ENCODE measurements around the gene ALDH1B1. TPM values are rescaled to one million over a fixed set of nuclear protein-coding genes. Genes with fewer than 3 reads are reported as not detected.

The ALDH1B1 gene
- total RNA-seq = 10 to 100 TPM; 47.7 to 59.9 TPM
- polyA plus RNA-seq (2013, experiment 1 of 2) = 22.3 TPM
- 20.0 TPM for polyA plus RNA-seq (2013, experiment 2 of 2)
- long read RNA-seq, experiment 1, transcript ALDH1B1-201 (2 exons, 3,066 nt) = major isoform, 8 of 24 reads
- long read RNA-seq, experiment 1, partial matches to known transcripts = 15 of 24 reads
- long read RNA-seq, experiment 1, other reads (novel, unspliced or antisense) = 0 of 24 reads
- long read RNA-seq, experiment 2, transcript ALDH1B1-202 (3 exons, 584 nt) = minor isoform, 6 of 122 reads
- long read RNA-seq, experiment 2, transcript ALDH1B1-201 (2 exons, 3,066 nt) = major isoform, 95 of 122 reads
- long read RNA-seq, experiment 2, partial matches to known transcripts = 19 of 122 reads
- long read RNA-seq, experiment 2, other reads (novel, unspliced or antisense) = 2 of 122 reads
- long read RNA-seq, experiment 3, transcript ALDH1B1-202 (3 exons, 584 nt) = minor isoform, 5 of 439 reads
- long read RNA-seq, experiment 3, transcript ALDH1B1-201 (2 exons, 3,066 nt) = major isoform, 420 of 439 reads
- long read RNA-seq, experiment 3, partial matches to known transcripts = 12 of 439 reads
- long read RNA-seq, experiment 3, other reads (novel, unspliced or antisense) = 2 of 439 reads
- long read RNA-seq, experiment 4, transcript ALDH1B1-201 (2 exons, 3,066 nt) = major isoform, 7 of 17 reads
- long read RNA-seq, experiment 4, partial matches to known transcripts = 0 of 17 reads
- long read RNA-seq, experiment 4, other reads (novel, unspliced or antisense) = 10 of 17 reads

DNA sequence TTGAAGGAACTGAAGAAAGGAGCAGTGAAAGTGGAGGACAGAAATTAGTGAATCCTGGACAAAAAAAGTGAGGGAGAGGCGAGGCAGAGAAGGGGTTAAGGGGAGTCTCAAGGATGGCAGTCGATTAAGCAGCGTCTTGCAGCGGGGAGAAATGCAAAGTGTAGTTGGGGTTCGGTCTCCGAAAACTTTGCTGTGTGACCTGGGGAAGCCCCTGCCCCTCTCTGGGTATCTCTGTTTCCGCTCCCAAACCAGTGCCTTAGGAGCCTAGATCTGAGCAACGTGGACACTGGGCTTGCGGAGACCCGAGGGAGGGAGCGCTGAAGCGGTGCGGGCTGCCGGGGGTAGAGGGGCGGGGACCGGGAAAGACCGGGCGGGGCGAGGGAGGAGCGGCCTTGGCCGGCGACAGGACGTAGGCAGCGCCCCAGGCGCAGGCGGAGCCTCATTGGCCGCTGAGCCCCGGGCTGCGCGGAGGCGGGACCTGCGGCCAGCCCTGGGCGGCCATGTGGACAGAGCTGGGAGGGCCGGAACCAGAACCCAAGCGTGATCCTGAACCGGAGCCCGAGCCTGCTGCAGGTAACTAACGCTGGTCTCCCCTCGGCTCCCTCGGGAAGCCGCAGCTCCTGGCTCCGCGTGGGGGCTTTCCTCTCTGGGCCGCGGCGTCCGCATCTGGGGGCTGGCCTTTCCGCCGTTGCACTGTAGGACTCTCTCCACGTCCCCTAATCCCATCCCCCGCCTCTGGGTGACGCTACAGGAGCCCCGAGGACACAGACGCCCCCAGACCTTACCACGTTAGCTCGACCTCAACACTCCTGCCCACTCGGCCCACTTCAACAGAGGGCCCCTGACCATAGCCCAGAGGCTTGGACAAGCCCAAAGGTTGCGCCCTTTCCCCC is at the start of gene ALDH1B1:
Gene ALDH1B1 (plus strand): TSS at position 468 of the 893 bp plus-strand sequence. CDS start 3,047 bp downstream, outside the sequence.
- DNase-seq = peak; percentile 96
- Histone ChIP-seq H3K36me3 (ENCODE audit: control insufficient read depth, insufficient read depth, low read length) (peaks cover 20% of the 10 kb centered on the region), H3K27me3 (ENCODE audit: control insufficient read depth, insufficient read depth, low read length, poor library complexity, severe bottlenecking) (no peaks in the 10 kb centered on the region), H3K4me1 (ENCODE audit: control insufficient read depth, insufficient read depth, low read length) (peaks cover 9% of the 10 kb centered on the region), H3K27ac (ENCODE audit: low read depth, low read length) (no peak within 1 kb of the TSS), H3K9ac (ENCODE audit: extremely low read depth, low read length, poor library complexity, severe bottlenecking) (peak within 1 kb of the TSS; percentile 62), H3K4me3 (ENCODE audit: low read length) (peak within 1 kb of the TSS; percentile 92), H3K9me3 (ENCODE audit: control insufficient read depth, low read length) (no peaks in the 10 kb centered on the region)
- Mint-ChIP-seq H3K9me3 (no peaks in the 10 kb centered on the region), H3K27ac (peak within 1 kb of the TSS; percentile 92), H3K36me3 (ENCODE audit: low read depth) (peaks cover 30% of the 10 kb centered on the region), H3K27me3 (ENCODE audit: insufficient read depth) (peaks cover 8% of the 10 kb centered on the region), H3K4me1 (peaks cover 48% of the 10 kb centered on the region), H3K4me3 (peak within 1 kb of the TSS; percentile 92)
- 0 to 1% methylated on average over 14 to 58 of the region's 58 CpGs for WGBS, 2 experiments (ENCODE audit: insufficient coverage in 1 of 2, insufficient read length in 1 of 2)
- TF ChIP-seq, protein P1, sequence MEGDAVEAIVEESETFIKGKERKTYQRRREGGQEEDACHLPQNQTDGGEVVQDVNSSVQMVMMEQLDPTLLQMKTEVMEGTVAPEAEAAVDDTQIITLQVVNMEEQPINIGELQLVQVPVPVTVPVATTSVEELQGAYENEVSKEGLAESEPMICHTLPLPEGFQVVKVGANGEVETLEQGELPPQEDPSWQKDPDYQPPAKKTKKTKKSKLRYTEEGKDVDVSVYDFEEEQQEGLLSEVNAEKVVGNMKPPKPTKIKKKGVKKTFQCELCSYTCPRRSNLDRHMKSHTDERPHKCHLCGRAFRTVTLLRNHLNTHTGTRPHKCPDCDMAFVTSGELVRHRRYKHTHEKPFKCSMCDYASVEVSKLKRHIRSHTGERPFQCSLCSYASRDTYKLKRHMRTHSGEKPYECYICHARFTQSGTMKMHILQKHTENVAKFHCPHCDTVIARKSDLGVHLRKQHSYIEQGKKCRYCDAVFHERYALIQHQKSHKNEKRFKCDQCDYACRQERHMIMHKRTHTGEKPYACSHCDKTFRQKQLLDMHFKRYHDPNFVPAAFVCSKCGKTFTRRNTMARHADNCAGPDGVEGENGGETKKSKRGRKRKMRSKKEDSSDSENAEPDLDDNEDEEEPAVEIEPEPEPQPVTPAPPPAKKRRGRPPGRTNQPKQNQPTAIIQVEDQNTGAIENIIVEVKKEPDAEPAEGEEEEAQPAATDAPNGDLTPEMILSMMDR (conservative IDR thresholded peaks at IDR 0.05) = peak; percentile 47

DNA sequence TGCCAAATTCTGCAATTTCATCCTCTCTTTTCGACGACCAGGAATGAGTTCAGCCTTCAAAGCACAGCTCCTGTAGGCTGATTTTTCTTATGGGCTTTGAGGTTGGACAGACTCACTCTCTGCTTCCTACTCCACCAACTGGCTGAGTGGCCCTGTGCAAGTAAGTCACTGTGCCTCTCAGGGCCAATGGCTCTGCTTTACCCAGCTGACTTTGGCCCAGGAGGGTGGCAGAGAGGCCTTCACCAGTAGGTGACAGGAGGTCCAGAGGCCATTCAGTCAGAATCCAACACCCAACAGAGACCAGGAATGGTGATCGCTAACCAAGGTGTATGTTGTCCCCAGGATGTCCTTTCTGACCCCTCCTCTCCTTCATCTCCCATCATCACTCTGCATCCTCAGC is 49.5 kb upstream of the ALDH1B1 start:
- Histone ChIP-seq H3K9ac (ENCODE audit: extremely low read depth, low read length, poor library complexity, severe bottlenecking) (no peak overlapping the region), H3K27me3 (ENCODE audit: control insufficient read depth, insufficient read depth, low read length, poor library complexity, severe bottlenecking) (no peaks in the 10 kb centered on the region), H3K4me1 (ENCODE audit: control insufficient read depth, insufficient read depth, low read length) (peaks cover 16% of the 10 kb centered on the region), H3K4me3 (ENCODE audit: low read length) (no peak overlapping the region), H3K9me3 (ENCODE audit: control insufficient read depth, low read length) (no peaks in the 10 kb centered on the region), H3K27ac (ENCODE audit: low read depth, low read length) (no peak overlapping the region), H3K36me3 (ENCODE audit: control insufficient read depth, insufficient read depth, low read length) (no peaks in the 10 kb centered on the region)
- WGBS, 2 experiments (ENCODE audit: insufficient coverage in 1 of 2, insufficient read length in 1 of 2) = 93 to 100% methylated on average over 2 to 3 of the region's 3 CpGs
- Mint-ChIP-seq H3K4me1 (peaks cover 31% of the 10 kb centered on the region), H3K27me3 (ENCODE audit: insufficient read depth) (peaks cover 48% of the 10 kb centered on the region), H3K36me3 (ENCODE audit: low read depth) (no peaks in the 10 kb centered on the region), H3K9me3 (peaks cover 6% of the 10 kb centered on the region), H3K4me3 (no peak overlapping the region), H3K27ac (no peak overlapping the region)
- DNase-seq = peak; percentile 32
- TF ChIP-seq, protein P1 (conservative IDR thresholded peaks at IDR 0.05) = no peak

DNA sequence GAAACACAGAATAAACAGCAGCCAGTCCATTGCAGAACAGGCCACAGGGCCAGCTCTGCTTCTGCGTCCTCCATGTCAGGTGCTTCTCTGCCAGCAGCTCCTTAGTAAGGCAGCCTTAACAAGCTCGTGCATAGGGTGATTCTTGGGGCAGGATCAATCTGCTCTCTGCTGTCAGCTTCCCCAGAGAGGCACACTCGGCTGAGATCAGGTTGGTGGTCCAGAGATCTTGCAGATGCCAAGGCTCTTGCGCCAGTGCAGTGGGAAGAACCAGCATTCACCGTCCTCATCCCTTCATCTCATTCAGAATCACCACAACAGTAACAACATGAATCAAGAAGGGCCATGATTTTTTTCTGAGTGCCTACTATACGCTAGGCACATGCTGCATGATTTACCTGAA is 49.0 kb upstream of the ALDH1B1 start:
- H3K4me3 Mint-ChIP-seq = no peak overlapping the region
- peaks cover 6% of the 10 kb centered on the region for H3K9me3 Mint-ChIP-seq
- H3K27ac Mint-ChIP-seq = no peak overlapping the region
- Histone ChIP-seq H3K9ac (ENCODE audit: extremely low read depth, low read length, poor library complexity, severe bottlenecking) (no peak overlapping the region), H3K9me3 (ENCODE audit: control insufficient read depth, low read length) (no peaks in the 10 kb centered on the region), H3K27me3 (ENCODE audit: control insufficient read depth, insufficient read depth, low read length, poor library complexity, severe bottlenecking) (no peaks in the 10 kb centered on the region), H3K27ac (ENCODE audit: low read depth, low read length) (no peak overlapping the region), H3K4me3 (ENCODE audit: low read length) (no peak overlapping the region), H3K4me1 (ENCODE audit: control insufficient read depth, insufficient read depth, low read length) (peaks cover 16% of the 10 kb centered on the region), H3K36me3 (ENCODE audit: control insufficient read depth, insufficient read depth, low read length) (no peaks in the 10 kb centered on the region)
- 92 to 94% methylated on average over 6 of the region's 6 CpGs for WGBS, 2 experiments (ENCODE audit: insufficient coverage in 1 of 2, insufficient read length in 1 of 2)
- TF ChIP-seq, protein P1 (conservative IDR thresholded peaks at IDR 0.05) = no peak
- H3K4me1 Mint-ChIP-seq = peaks cover 34% of the 10 kb centered on the region
- peaks cover 48% of the 10 kb centered on the region for H3K27me3 Mint-ChIP-seq (ENCODE audit: insufficient read depth)
- DNase-seq = peak; percentile 22
- H3K36me3 Mint-ChIP-seq (ENCODE audit: low read depth) = no peaks in the 10 kb centered on the region
